Measurements from ENCODE around the gene C6orf136. TPM values are rescaled to one million over a fixed set of nuclear protein-coding genes. Genes with fewer than 3 reads are reported as not detected.

Gene C6orf136
- total and polyA plus RNA-seq, 8 donors = 10.7 to 18.1 (median 15.2) TPM

DNA sequence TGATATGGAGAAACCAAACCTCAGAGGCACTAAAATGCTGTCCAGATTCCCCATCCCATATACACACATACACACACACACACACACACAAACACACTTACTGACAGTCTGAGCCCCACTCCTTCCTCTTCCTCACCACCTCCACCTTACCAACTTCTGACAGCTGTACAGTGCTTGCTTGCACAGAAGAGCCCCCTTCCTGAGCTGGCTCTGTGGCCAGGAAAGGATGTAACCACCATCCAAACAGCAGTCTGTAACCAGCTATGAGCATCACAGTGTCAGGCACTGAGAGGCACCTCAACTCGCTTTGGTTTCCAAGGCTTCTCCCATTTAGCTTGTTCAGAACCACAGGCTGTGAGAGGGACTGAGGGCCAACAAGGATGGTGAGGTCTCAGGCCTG, 5.9 kb upstream of the C6orf136 start:
- Histone ChIP-seq H3K27me3 (no peaks in the 10 kb centered on the region), H3K9me3 (no peaks in the 10 kb centered on the region), H3K36me3 (peaks cover 0 to 41% of the 10 kb centered on the region in 2 donors), H3K4me1 (peaks cover 0 to 26% of the 10 kb centered on the region in 2 donors), H3K4me3 (no peak overlapping the region), H3K27ac (no peak overlapping the region)
- ATAC-seq = no peak
- no peak for DNase-seq
- TF ChIP-seq, protein P1, sequence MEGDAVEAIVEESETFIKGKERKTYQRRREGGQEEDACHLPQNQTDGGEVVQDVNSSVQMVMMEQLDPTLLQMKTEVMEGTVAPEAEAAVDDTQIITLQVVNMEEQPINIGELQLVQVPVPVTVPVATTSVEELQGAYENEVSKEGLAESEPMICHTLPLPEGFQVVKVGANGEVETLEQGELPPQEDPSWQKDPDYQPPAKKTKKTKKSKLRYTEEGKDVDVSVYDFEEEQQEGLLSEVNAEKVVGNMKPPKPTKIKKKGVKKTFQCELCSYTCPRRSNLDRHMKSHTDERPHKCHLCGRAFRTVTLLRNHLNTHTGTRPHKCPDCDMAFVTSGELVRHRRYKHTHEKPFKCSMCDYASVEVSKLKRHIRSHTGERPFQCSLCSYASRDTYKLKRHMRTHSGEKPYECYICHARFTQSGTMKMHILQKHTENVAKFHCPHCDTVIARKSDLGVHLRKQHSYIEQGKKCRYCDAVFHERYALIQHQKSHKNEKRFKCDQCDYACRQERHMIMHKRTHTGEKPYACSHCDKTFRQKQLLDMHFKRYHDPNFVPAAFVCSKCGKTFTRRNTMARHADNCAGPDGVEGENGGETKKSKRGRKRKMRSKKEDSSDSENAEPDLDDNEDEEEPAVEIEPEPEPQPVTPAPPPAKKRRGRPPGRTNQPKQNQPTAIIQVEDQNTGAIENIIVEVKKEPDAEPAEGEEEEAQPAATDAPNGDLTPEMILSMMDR (IDR thresholded peaks at IDR 0.05) = no peak
- intact Hi-C loops (cut with DNase I) = no loop called here

DNA sequence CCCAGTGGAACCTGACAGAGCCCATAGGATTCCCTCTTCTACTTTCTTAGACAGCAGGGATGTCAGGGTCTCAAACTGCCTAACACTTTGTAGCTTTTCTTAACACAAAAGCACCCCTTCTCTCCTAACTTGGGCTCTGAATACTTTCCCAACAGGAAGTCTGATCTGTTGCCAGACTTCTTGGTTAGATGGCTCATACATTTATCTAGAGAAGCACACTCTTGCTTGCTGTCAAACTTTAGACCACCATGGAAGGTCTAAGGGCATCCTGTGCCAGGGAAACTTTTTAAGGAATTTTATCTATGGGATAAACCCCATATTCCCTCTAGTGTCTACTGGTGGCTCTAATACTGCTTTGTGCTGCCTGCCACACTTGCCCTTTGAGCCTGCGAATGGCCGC, 3.3 kb upstream of the C6orf136 start:
- TF ChIP-seq, protein P1 (IDR thresholded peaks at IDR 0.05) = no peak
- H3K36me3 ChIP-seq = peaks cover 0 to 40% of the 10 kb centered on the region in 2 donors
- DNase-seq (no peak), ATAC-seq (no peak)
- peaks cover 4 to 42% of the 10 kb centered on the region in 2 donors for H3K4me1 ChIP-seq
- no peaks in the 10 kb centered on the region for H3K27me3 ChIP-seq
- H3K27ac ChIP-seq = peak overlapping the region in 1 of 2 donors; percentile 38
- H3K4me3 ChIP-seq = no peak overlapping the region
- H3K9me3 ChIP-seq = no peaks in the 10 kb centered on the region
- intact Hi-C loops (cut with DNase I) = no loop called here

DNA sequence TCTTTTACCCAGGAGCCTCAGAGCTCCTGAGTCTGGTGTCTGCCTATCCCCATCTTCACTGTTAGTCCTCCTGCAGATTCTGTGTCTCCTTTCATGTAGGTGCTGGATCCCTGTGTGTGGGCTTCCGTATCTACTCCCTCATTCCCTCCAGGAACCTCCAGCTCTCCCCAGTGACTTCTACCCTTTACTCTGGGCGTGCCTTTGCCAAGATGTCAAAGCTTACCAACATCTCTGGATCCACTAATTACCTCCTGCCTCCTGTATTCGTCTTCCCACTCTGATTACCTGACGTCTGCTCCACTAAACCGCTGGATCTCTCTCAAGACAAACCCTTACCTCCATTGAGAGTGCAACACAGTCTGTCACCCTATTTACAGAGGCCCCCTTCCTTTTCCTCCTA, 2.2 kb upstream of the C6orf136 start:
- H3K27me3 ChIP-seq = no peaks in the 10 kb centered on the region
- no peaks in the 10 kb centered on the region for H3K9me3 ChIP-seq
- no peak overlapping the region for H3K4me3 ChIP-seq
- H3K36me3 ChIP-seq = peaks cover 0 to 30% of the 10 kb centered on the region in 2 donors
- DNase-seq = no peak
- intact Hi-C loops (cut with DNase I) = no loop called here
- TF ChIP-seq, protein P1 (IDR thresholded peaks at IDR 0.05) = no peak
- H3K27ac ChIP-seq = no peak overlapping the region
- peaks cover 4 to 42% of the 10 kb centered on the region in 2 donors for H3K4me1 ChIP-seq
- ATAC-seq = no peak

DNA sequence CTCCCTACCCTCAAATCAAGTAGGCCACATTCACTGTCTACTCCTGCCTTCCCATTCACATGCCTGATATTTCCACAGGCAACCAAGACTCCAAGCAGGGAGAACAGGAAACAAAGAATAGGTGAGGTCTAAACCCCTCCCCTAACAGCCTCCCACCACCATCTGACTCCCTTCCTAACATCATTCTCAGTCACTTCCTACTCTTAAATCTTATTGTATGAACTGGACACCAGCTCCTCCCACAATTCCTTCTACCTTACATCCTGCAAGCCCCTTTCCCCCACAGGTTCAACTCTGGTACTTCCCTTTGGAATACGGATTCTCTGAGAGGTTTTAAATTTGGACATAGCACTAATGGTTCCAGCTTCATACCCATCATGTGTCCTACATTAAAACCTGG, 944 bp upstream of the C6orf136 start:
- H3K36me3 ChIP-seq = peaks cover 0 to 31% of the 10 kb centered on the region in 2 donors
- H3K4me3 ChIP-seq = peak overlapping the region in 1 of 2 donors; percentile 94
- no peaks in the 10 kb centered on the region for H3K9me3 ChIP-seq
- H3K4me1 ChIP-seq = peaks cover 4 to 42% of the 10 kb centered on the region in 2 donors
- no peak overlapping the region for H3K27ac ChIP-seq
- no peak for ATAC-seq
- TF ChIP-seq, protein P1 (IDR thresholded peaks at IDR 0.05) = no peak
- DNase-seq = no peak
- intact Hi-C loops (cut with DNase I) = no loop called here
- H3K27me3 ChIP-seq = no peaks in the 10 kb centered on the region

DNA sequence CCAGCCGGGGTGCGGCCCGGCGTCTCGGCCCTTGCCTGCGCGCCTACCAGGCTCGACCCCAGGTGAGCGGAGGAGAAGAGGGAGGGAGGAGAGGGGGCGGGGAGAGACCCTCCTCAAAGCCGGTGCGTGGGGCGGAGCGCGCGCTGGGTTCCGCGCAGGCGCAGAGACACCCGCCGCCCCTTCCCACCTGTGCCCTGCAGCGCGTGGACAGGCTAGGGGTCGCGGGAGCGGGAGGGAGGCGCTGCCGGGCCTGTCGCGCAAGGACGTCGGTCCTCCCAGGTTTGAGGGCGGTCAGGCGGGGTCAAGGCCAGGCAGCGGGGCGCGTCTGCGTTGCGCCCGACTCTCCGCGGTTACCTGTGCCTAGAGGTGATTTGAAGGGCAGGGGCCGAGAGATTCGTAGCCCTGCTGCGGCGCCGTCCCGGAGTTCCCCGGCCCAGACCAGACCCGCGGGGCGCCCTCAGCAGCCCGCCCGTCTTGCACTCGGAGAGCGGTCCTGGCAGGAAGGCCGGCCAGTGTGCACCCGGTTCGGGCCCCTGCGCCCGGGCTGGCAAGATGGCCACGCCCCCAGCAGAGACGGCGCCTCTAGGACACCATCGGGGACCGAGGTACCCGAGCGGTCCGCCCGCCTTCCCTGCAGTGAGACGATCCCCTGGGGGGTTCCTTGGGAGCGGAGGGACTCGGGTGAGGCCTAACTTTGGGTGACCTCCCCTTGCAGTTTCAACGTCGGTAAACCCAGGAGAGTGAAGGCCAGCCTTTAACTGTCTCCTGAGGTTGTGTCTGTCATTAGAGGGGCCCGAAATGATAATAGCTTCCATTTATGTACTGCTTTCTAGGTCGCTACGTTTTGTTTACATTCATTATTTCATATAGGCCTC, 546 bp downstream of the C6orf136 start:
- Histone ChIP-seq H3K27me3 (no peaks in the 10 kb centered on the region), H3K4me3 (peak overlapping the region; percentile 94 to 99), H3K27ac (peak overlapping the region; percentile 85 to 91), H3K4me1 (peaks cover 4 to 42% of the 10 kb centered on the region in 2 donors), H3K9me3 (no peaks in the 10 kb centered on the region), H3K36me3 (peaks cover 0 to 31% of the 10 kb centered on the region in 2 donors)
- TF ChIP-seq, protein P1 (IDR thresholded peaks at IDR 0.05) = no peak
- DNase-seq (peak; percentile 39 to 95 (median 70)), ATAC-seq (peak; percentile 89)
- intact Hi-C loops (cut with DNase I) = no loop called here

All from left lung (tissue), 10 donors.